HepG2 (cell line): ENCODE measurements around the gene TBC1D16. TPM values are rescaled to one million over a fixed set of nuclear protein-coding genes. Genes with fewer than 3 reads are reported as not detected.

Experiments
- ATAC-seq: fragments of 200-7000 bp; cut with Tn5 transposase; 3 replicates; pipeline ENCODE4 v1.9.1; 2020; ENCODE audit warnings: mild to moderate bottlenecking, moderate library complexity
- BruUV-seq: library from RNA; stranded (reverse); fragments of 400-500 nt; replicated peaks from 2 replicates; lab custom pipeline; 2021; lab: Mats Ljungman, UMichigan
- CTCF ChIA-PET: fragments of 300-600 bp; formaldehyde crosslinking; extraction: SDS; loops from one replicate; lab custom pipeline; 2021; ENCODE audit warnings: low total read pairs, inconsistent platforms, low intra/inter-chr PET ratio; lab: Yijun Ruan, JAX
- POLR2A ChIA-PET: fragments of 350-600 bp; sonication (Branson Sonifier 250); formaldehyde crosslinking; loops from one replicate; lab custom pipeline; 2020; ENCODE audit warnings: antibody characterized with exemption, inconsistent platforms; lab: Yijun Ruan, JAX
- DNase-seq: peaks from one replicate; pipeline ENCODE4 v3.0.0-alpha.2; 2015; ENCODE audit warnings: low spot score
- FAIRE-seq: peaks from 3 replicates; lab custom pipeline; 2011; peaks lifted over from hg19 to GRCh38; lab: Jason Lieb, UNC
- H2AFZ ChIP-seq: one replicate; pipeline ENCODE4 v1.6.1; 2011; ENCODE audit warnings: low read length, inconsistent platforms
- H3K27ac ChIP-seq: fragments of 300-600 bp; 3 replicates; pipeline ENCODE4 v1.8.0; 2011; ENCODE audit warnings: mixed run types, mild to moderate bottlenecking, mixed read lengths, low read length, inconsistent platforms; ENCODE audit not compliant: insufficient read depth; ENCODE audit errors: extremely low read length
- H3K27me3 ChIP-seq, 2 experiments: fragments of 200-600 bp in 1 of 2; 2 replicates in 1 of 2; 3 replicates in 1 of 2; pipeline versions ENCODE4 v1.6.0 to v1.8.0; 2011; ENCODE audit warnings: low read length in 2 of 2, mild to moderate bottlenecking in 2 of 2, moderate library complexity in 2 of 2, inconsistent platforms in 1 of 2; ENCODE audit not compliant: insufficient read depth in 2 of 2, control insufficient read depth in 1 of 2
- H3K36me3 ChIP-seq, 2 experiments: fragments of 200-600 bp in 1 of 2; replicated peaks in 1 of 2; 2 replicates in 1 of 2; 3 replicates in 1 of 2; pipeline versions ENCODE4 v1.5.1 to v1.8.0; 2011; ENCODE audit warnings: low read length in 2 of 2, inconsistent platforms in 1 of 2; ENCODE audit not compliant: insufficient read depth in 2 of 2, control insufficient read depth in 1 of 2
- H3K4me1 ChIP-seq: 2 replicates; pipeline ENCODE4 v1.5.1; 2012; ENCODE audit warnings: low read length, inconsistent platforms; ENCODE audit not compliant: insufficient read depth
- H3K4me2 ChIP-seq: 2 replicates; pipeline ENCODE4 v1.6.0; 2011; ENCODE audit warnings: low read depth, low read length, inconsistent platforms
- H3K4me3 ChIP-seq, 3 experiments: fragments of 200-600 bp in 1 of 3; sonication (generic), shearing (Covaris generic) in 1 of 3; replicated peaks in 1 of 3; 2 replicates each; pipeline ENCODE4 v1.5.1; 2011 to 2016; ENCODE audit warnings: low read length in 3 of 3, inconsistent platforms in 2 of 3, low read depth in 2 of 3, mild to moderate bottlenecking in 2 of 3, control low read depth in 1 of 3, mixed read lengths in 1 of 3; ENCODE audit not compliant: insufficient read depth in 1 of 3
- H3K79me2 ChIP-seq: one replicate; pipeline ENCODE4 v1.6.1; 2011; ENCODE audit warnings: low read length, inconsistent platforms; ENCODE audit not compliant: insufficient read depth
- H3K9ac ChIP-seq: 2 replicates; pipeline ENCODE4 v1.6.0; 2011; ENCODE audit warnings: mild to moderate bottlenecking, low read depth, low read length, inconsistent platforms; ENCODE audit not compliant: insufficient read depth
- H3K9me3 ChIP-seq: 2 replicates; pipeline ENCODE4 v1.5.1; 2012; ENCODE audit warnings: mild to moderate bottlenecking, low read length
- H4K20me1 ChIP-seq: 2 replicates; pipeline ENCODE4 v1.6.0; 2011; ENCODE audit warnings: inconsistent platforms, mild to moderate bottlenecking, low read length, moderate library complexity; ENCODE audit not compliant: insufficient read depth
- ESRRA ChIP-seq: sonication (generic); formaldehyde crosslinking; IDR thresholded peaks from 2 replicates; pipeline ENCODE4 v1.5.1; 2020; ENCODE audit warnings: mild to moderate bottlenecking, low read depth, missing genetic modification reagents
- FOXO4 ChIP-seq: sonication (generic); formaldehyde crosslinking; conservative IDR thresholded peaks from 2 replicates; pipeline ENCODE4 v1.8.1; 2023; ENCODE audit warnings: missing genetic modification reagents
- HMG20A ChIP-seq: IDR thresholded peaks from 2 replicates; pipeline ENCODE4 v1.6.1; 2016; ENCODE audit warnings: borderline replicate concordance
- HNF4A ChIP-seq: sonication (generic); formaldehyde crosslinking; IDR thresholded peaks from 2 replicates; pipeline ENCODE4 v1.4.0; 2020; ENCODE audit warnings: missing genetic modification reagents
- HOXA5 ChIP-seq: sonication (generic); formaldehyde crosslinking; IDR thresholded peaks from 2 replicates; pipeline ENCODE4 v1.4.0; 2020; ENCODE audit warnings: missing genetic modification reagents
- KAT7 ChIP-seq: IDR thresholded peaks from 2 replicates; pipeline ENCODE4 v1.6.1; 2018; ENCODE audit warnings: borderline replicate concordance, missing compliant biosample characterization
- NR1H2 ChIP-seq: sonication (generic); formaldehyde crosslinking; IDR thresholded peaks from 2 replicates; pipeline ENCODE4 v1.8.1; 2022; ENCODE audit warnings: low read depth, missing genetic modification reagents, borderline replicate concordance
- NR2F2 ChIP-seq: IDR thresholded peaks from 2 replicates; pipeline ENCODE4 v1.6.1; 2012; ENCODE audit warnings: low read depth, inconsistent platforms, borderline replicate concordance
- PRPF4 ChIP-seq: fragments of 200-400 bp; formaldehyde crosslinking; IDR thresholded peaks from 2 replicates; pipeline ENCODE4 v1.6.1; 2016; ENCODE audit warnings: low read length, low read depth; ENCODE audit not compliant: poor library complexity, severe bottlenecking
- SOX13 ChIP-seq, 3 experiments: fragments of 450-650 bp in 1 of 3; sonication (generic) in 1 of 3; formaldehyde crosslinking in 1 of 3; IDR thresholded peaks in 2 of 3; conservative IDR thresholded peaks in 1 of 3; 2 replicates each; pipeline versions ENCODE4 v1.5.0 to v1.6.1; 2016 to 2020; ENCODE audit warnings: antibody characterized with exemption in 1 of 3, mild to moderate bottlenecking in 1 of 3, missing compliant biosample characterization in 1 of 3, missing genetic modification reagents in 1 of 3, moderate library complexity in 1 of 3
- THAP9 ChIP-seq: sonication (generic); formaldehyde crosslinking; IDR thresholded peaks from 2 replicates; pipeline ENCODE4; 2020; ENCODE audit warnings: missing genetic modification reagents, mild to moderate bottlenecking, borderline replicate concordance
- YEATS2 ChIP-seq: sonication (generic); formaldehyde crosslinking; IDR thresholded peaks from 2 replicates; pipeline ENCODE4 v1.4.0; 2020; ENCODE audit warnings: missing genetic modification reagents, borderline replicate concordance
- ZBTB4 ChIP-seq: sonication (generic); formaldehyde crosslinking; IDR thresholded peaks from 2 replicates; pipeline ENCODE4 v1.4.0; 2020; ENCODE audit warnings: missing genetic modification reagents, mild to moderate bottlenecking, borderline replicate concordance
- ZNF572 ChIP-seq: sonication (generic); formaldehyde crosslinking; IDR thresholded peaks from 2 replicates; pipeline ENCODE4 v1.5.1; 2020; ENCODE audit warnings: mild to moderate bottlenecking, missing genetic modification reagents
- ZNF7 ChIP-seq: IDR thresholded peaks from 2 replicates; pipeline ENCODE4 v1.6.1; 2016; ENCODE audit warnings: missing biosample characterization, missing genetic modification reagents
- ZNF737 ChIP-seq: sonication (generic); formaldehyde crosslinking; IDR thresholded peaks from 2 replicates; pipeline ENCODE4 v1.5.0; 2020; ENCODE audit warnings: missing genetic modification reagents, mild to moderate bottlenecking, borderline replicate concordance
- WGBS: methylation state at CpG from one replicate; pipeline ENCODE4 v1.1.6; 2017; ENCODE audit warnings: low lambda C conversion rate; 5-methylcytosine and 5-hydroxymethylcytosine counted together
- in situ Hi-C: cut with HindIII; loops from 2 replicates; pipeline ENCODE4 v1.10.0; 2017; ENCODE audit warnings: low pct_unique_long_range_greater_than_20kb; ENCODE audit not compliant: extremely low pct_ligation_motif_present
- intact Hi-C: fragments of 100-400 bp; cut with micrococcal nuclease; formaldehyde crosslinking; loops from one replicate; pipeline ENCODE4 v1.10.0; 2022; ENCODE audit not compliant: unreplicated experiment
- polyA plus RNA-seq, 8 experiments: library from polyadenylated mRNA; depleted of rRNA in 3 of 8; stranded (reverse) in 7 of 8; unstranded in 1 of 8; fragments of >200 nt; fragmentation: Illumina TruSeq in 4 of 8; extraction: Trizol in 4 of 8; gene quantifications; 2 replicates each; pipeline versions ENCODE4 v1.2.1 to v1.2.3, GENCODE V29; 2011 to 2016; ENCODE audit warnings: low read depth in 4 of 8, missing spikeins in 1 of 8, mixed read lengths in 1 of 8; ENCODE audit not compliant: insufficient read depth in 1 of 8
- total RNA-seq, 5 experiments: library from RNA; depleted of rRNA; stranded (reverse); fragments of >200 nt; fragmentation: Illumina TruSeq; extraction: Trizol; gene quantifications; 2 replicates each; pipeline ENCODE4 v1.2.3, GENCODE V29; 2016; ENCODE audit warnings: low read depth in 1 of 5

Gene TBC1D16
- total and polyA plus RNA-seq, 2 of the 13 experiments (the other 11 are each of a cell fraction or from before 2014, with no cell fraction given), result 14.9 to 24.9 TPM

GRCh38 chr17:79985943-79986391 lies 49.7 kb downstream of the TBC1D16 start:
- intact Hi-C loops, result loop anchor here (2.0 to 5.0 kb wide), 2 partner anchors 15 to 244 kb away; no protein-coding TSS in a partner anchor
- no peak overlapping the region for H2AFZ ChIP-seq
- peak; percentile 12; the same call in 1 of the 2 replicates for TF ChIP-seq NR1H2 (CRISPR knock-in tag)
- TF ChIP-seq ZNF737, result no peak
- TF ChIP-seq ZNF7, result no peak
- peak; percentile 5; the same call in 1 of the 2 replicates for TF ChIP-seq KAT7 (CRISPR knock-in tag)
- peak; percentile 38; the same call in 1 of the 2 replicates for TF ChIP-seq HNF4A (CRISPR knock-in tag)
- no peak for TF ChIP-seq ZNF572 (CRISPR knock-in tag)
- no peak for TF ChIP-seq YEATS2 (CRISPR knock-in tag)
- TF ChIP-seq HOXA5, result peak; percentile 23; the same call in 1 of the 2 replicates
- no peak for TF ChIP-seq PRPF4
- TF ChIP-seq SOX13 (IDR thresholded peaks at IDR 0.05), result no peak
- TF ChIP-seq SOX13 (CRISPR knock-in tag; conservative IDR thresholded peaks at IDR 0.05 in 1 of 2, IDR thresholded peaks at IDR 0.05 in 1 of 2), result no peak
- 0 out of 2 replicates have a peak, but pooled peaks have one; percentile 27 for TF ChIP-seq FOXO4 (CRISPR knock-in tag)
- TF ChIP-seq THAP9 (CRISPR knock-in tag), result 0 out of 2 replicates have a peak, but pooled peaks have one; percentile 1
- 0 out of 2 replicates have a peak, but pooled peaks have one; percentile 9 for TF ChIP-seq ZBTB4 (CRISPR knock-in tag)
- 0 out of 2 replicates have a peak, but pooled peaks have one; percentile 1 for TF ChIP-seq ESRRA
- TF ChIP-seq HMG20A (CRISPR knock-in tag), result no peak
- TF ChIP-seq NR2F2, result no peak

More at GRCh38 chr17:79985943-79986391, 49.7 kb downstream of the TBC1D16 start:
- H3K4me3 ChIP-seq, result peak overlapping the region; percentile 16 to 64 (median 33); a peak in 5 of 6 replicates
- peak overlapping the region; percentile 88 for H3K4me2 ChIP-seq
- WGBS, result 47% methylated on average over 15 of the region's 15 CpGs
- no peaks in the 10 kb centered on the region for H3K36me3 ChIP-seq
- H3K79me2 ChIP-seq, result peaks cover 18% of the 10 kb centered on the region
- in situ Hi-C loops, result no loop called here
- ChIA-PET CTCF (interaction anchor here (0.9 kb wide), 1 partner anchor 15 kb away, joined by 3 read pairs; no protein-coding TSS in a partner anchor), POLR2A (interaction anchor here (1.0 to 10.9 kb wide), 16 partner anchors 8 to 247 kb away, joined by 3 to 333 read pairs (median 6); partner anchors contain the start of genes CBX4 and CBX8)
- H3K9me3 ChIP-seq, result no peaks in the 10 kb centered on the region
- no peaks in the 10 kb centered on the region for H4K20me1 ChIP-seq
- peaks cover 70% of the 10 kb centered on the region for H3K4me1 ChIP-seq
- H3K9ac ChIP-seq, result peak overlapping the region; percentile 36
- ATAC-seq, result no peak
- no peak for DNase-seq
- H3K27ac ChIP-seq, result peak overlapping the region; percentile 90
- no TSS peak for BruUV-seq
- no peak for FAIRE-seq
- no peaks in the 10 kb centered on the region for H3K27me3 ChIP-seq
